SK-N-SH (cell line): ENCODE results near the gene AGK. TPM values are rescaled to one million over a fixed set of nuclear protein-coding genes. Genes with fewer than 3 reads are reported as not detected.

ENCODE experiments used
- CTCF ChIA-PET: fragments of 300-600, 350-600 bp; formaldehyde crosslinking; extraction: SDS; loops from one replicate; lab custom pipeline; 2021; lab: Yijun Ruan, JAX
- POLR2A ChIA-PET: fragments of 350-600 bp; sonication (Branson Sonifier 250); formaldehyde crosslinking; extraction: SDS; loops from one replicate; lab custom pipeline; 2020; ENCODE audit warnings: antibody characterized with exemption, inconsistent platforms; lab: Yijun Ruan, JAX
- DNase-seq: peaks from one replicate; pipeline ENCODE4 v3.0.0; 2012
- H2AFZ ChIP-seq: fragments of 200-600 bp; sonication (generic); 2 replicates; pipeline ENCODE4 v1.8.1; 2016; ENCODE audit warnings: antibody characterized with exemption, mild to moderate bottlenecking, low read depth
- H3F3A ChIP-seq: fragments of 200-600 bp; sonication (generic); replicated peaks from 2 replicates; pipeline ENCODE3; 2016; ENCODE audit warnings: antibody characterized with exemption, mild to moderate bottlenecking; ENCODE audit not compliant: insufficient read depth
- H3K27ac ChIP-seq, 2 experiments: fragments of 200-500 bp in 1 of 2; fragments of 200-600 bp in 1 of 2; sonication (Bioruptor generic) in 1 of 2; sonication (generic), shearing (Covaris generic) in 1 of 2; 2 replicates each; pipeline versions ENCODE4 v1.5.1 to v1.6.1; 2014 to 2016; ENCODE audit warnings: low read depth in 2 of 2, inconsistent platforms in 1 of 2, low read length in 1 of 2, mild to moderate bottlenecking in 1 of 2, mixed read lengths in 1 of 2
- H3K27me3 ChIP-seq: fragments of 200-600 bp; sonication (generic), shearing (Covaris generic); 2 replicates; pipeline ENCODE4 v1.6.1; 2016; ENCODE audit warnings: mixed run types; ENCODE audit not compliant: insufficient read depth
- H3K36me3 ChIP-seq, 2 experiments: fragments of 200-500 bp in 1 of 2; fragments of 200-600 bp in 1 of 2; sonication (Bioruptor generic) in 1 of 2; sonication (generic) in 1 of 2; replicated peaks in 1 of 2; 2 replicates each; pipeline versions ENCODE3 to v1.5.1; 2014 to 2016; ENCODE audit warnings: low read length in 1 of 2, mild to moderate bottlenecking in 1 of 2; ENCODE audit not compliant: insufficient read depth in 2 of 2, control insufficient read depth in 1 of 2
- H3K4me1 ChIP-seq, 2 experiments: fragments of 200-500 bp in 1 of 2; fragments of 200-600 bp in 1 of 2; sonication (Bioruptor generic) in 1 of 2; sonication (generic), shearing (Covaris generic) in 1 of 2; 2 replicates each; pipeline versions ENCODE4 v1.5.1 to v1.6.1; 2014 to 2016; ENCODE audit warnings: low read depth in 1 of 2, low read length in 1 of 2, mixed run types in 1 of 2; ENCODE audit not compliant: insufficient read depth in 2 of 2, control insufficient read depth in 1 of 2
- H3K4me2 ChIP-seq: fragments of 200-600 bp; sonication (generic), shearing (Covaris generic); 2 replicates; pipeline ENCODE4 v1.6.1; 2017; ENCODE audit warnings: mixed run types
- H3K4me3 ChIP-seq, 2 experiments: fragments of 200-500 bp in 1 of 2; fragments of 200-600 bp in 1 of 2; sonication (Bioruptor generic) in 1 of 2; sonication (generic), shearing (Covaris generic) in 1 of 2; 2 replicates each; pipeline versions ENCODE4 v1.5.1 to v1.8.1; 2014 to 2016; ENCODE audit warnings: low read depth in 2 of 2, inconsistent platforms in 1 of 2, low read length in 1 of 2, mild to moderate bottlenecking in 1 of 2, mixed read lengths in 1 of 2, moderate library complexity in 1 of 2
- H3K79me2 ChIP-seq: fragments of 200-600 bp; sonication (generic); 2 replicates; pipeline ENCODE4 v1.8.1; 2017; ENCODE audit warnings: mild to moderate bottlenecking; ENCODE audit not compliant: insufficient read depth
- H3K9ac ChIP-seq: fragments of 200-600 bp; sonication (generic); 2 replicates; pipeline ENCODE4 v1.6.1; 2017; ENCODE audit warnings: mixed run types
- H3K9me2 ChIP-seq: fragments of 200-600 bp; sonication (generic); 2 replicates; pipeline ENCODE4 v1.6.1; 2017; ENCODE audit warnings: mixed run types
- H3K9me3 ChIP-seq: fragments of 200-600 bp; sonication (generic); 2 replicates; pipeline ENCODE4 v1.6.1; 2017; ENCODE audit warnings: mixed run types, mild to moderate bottlenecking, moderate library complexity
- H4K20me1 ChIP-seq: fragments of 200-600 bp; sonication (generic); 2 replicates; pipeline ENCODE4 v1.6.1; 2017; ENCODE audit warnings: mild to moderate bottlenecking, mixed run types; ENCODE audit not compliant: insufficient read depth
- CHD2 ChIP-seq: fragments of 150-350 bp; IDR thresholded peaks from 2 replicates; pipeline ENCODE4 v1.6.1; 2018; ENCODE audit warnings: low read length; ENCODE audit not compliant: partially characterized antibody
- CTCF ChIP-seq: fragments of 200-600 bp; sonication (generic); IDR thresholded peaks from 2 replicates; pipeline ENCODE4 v1.6.1; 2017; ENCODE audit warnings: antibody characterized with exemption, mild to moderate bottlenecking, moderate library complexity
- EZH2phosphoT487 ChIP-seq: fragments of 200-600 bp; sonication (generic); IDR thresholded peaks from 2 replicates; pipeline ENCODE4 v1.6.1; 2017; ENCODE audit warnings: low read depth, mixed run types, mild to moderate bottlenecking, antibody characterized with exemption, moderate library complexity, borderline replicate concordance
- FOSL2 ChIP-seq: IDR thresholded peaks from 2 replicates; pipeline ENCODE4 v1.4.0; 2012; ENCODE audit warnings: low read depth, mild to moderate bottlenecking, moderate library complexity, borderline replicate concordance
- FOXJ3 ChIP-seq: sonication (generic); formaldehyde crosslinking; IDR thresholded peaks from 2 replicates; pipeline ENCODE4 v1.5.1; 2020; ENCODE audit warnings: mild to moderate bottlenecking, missing genetic modification reagents
- GABPA ChIP-seq: IDR thresholded peaks from 2 replicates; pipeline ENCODE4 v1.4.0; 2012; ENCODE audit warnings: low read depth, mild to moderate bottlenecking
- GATA2 ChIP-seq: sonication (generic); formaldehyde crosslinking; IDR thresholded peaks from 2 replicates; pipeline ENCODE4 v1.5.0; 2020; ENCODE audit warnings: mild to moderate bottlenecking, missing genetic modification reagents
- IRF3 ChIP-seq: fragments of 150-350 bp; IDR thresholded peaks from 2 replicates; pipeline ENCODE4 v1.6.1; 2016; ENCODE audit warnings: mild to moderate bottlenecking, low read depth, low read length
- JUND ChIP-seq: IDR thresholded peaks from 2 replicates; pipeline ENCODE4 v1.4.0; 2012
- MAX ChIP-seq: IDR thresholded peaks from 2 replicates; pipeline ENCODE4 v1.4.0; 2012; ENCODE audit warnings: low read depth
- NFIC ChIP-seq: IDR thresholded peaks from 2 replicates; pipeline ENCODE4 v1.4.0; 2012; ENCODE audit warnings: borderline replicate concordance
- RFX5 ChIP-seq: IDR thresholded peaks from 2 replicates; pipeline ENCODE4 v1.6.1; 2012; ENCODE audit warnings: mild to moderate bottlenecking, improper control_type of control experiment, low read length
- TAF1 ChIP-seq: IDR thresholded peaks from 2 replicates; pipeline ENCODE4 v1.6.1; 2012; ENCODE audit warnings: low read depth, mild to moderate bottlenecking, low read length, moderate library complexity, borderline replicate concordance
- YY1 ChIP-seq: IDR thresholded peaks from 2 replicates; pipeline ENCODE4 v1.4.0; 2012; ENCODE audit warnings: low read depth, mild to moderate bottlenecking
- ZBTB33 ChIP-seq: IDR thresholded peaks from 2 replicates; pipeline ENCODE4 v1.4.0; 2012; ENCODE audit warnings: low read depth, borderline replicate concordance
- WGBS: methylation state at CpG from one replicate; pipeline ENCODE4 v1.1.6; 2017; ENCODE audit warnings: low lambda C conversion rate; 5-methylcytosine and 5-hydroxymethylcytosine counted together
- polyA plus RNA-seq, 3 experiments: library from polyadenylated mRNA; depleted of rRNA; stranded (reverse); fragments of >200 nt; gene quantifications; 2 replicates each; pipeline ENCODE4 v1.2.3, GENCODE V29; 2012

AGK gene
- polyA plus RNA-seq, 1 of the 3 experiments (the other 2 are of a cell fraction), result 45.7 TPM

GRCh38 chr7:141671705-141672496, 120.7 kb downstream of the AGK start:
- H3K9ac ChIP-seq, result no peak overlapping the region
- TF ChIP-seq IRF3 (no peak), NFIC (no peak), CTCF (no peak), RFX5 (no peak)
- TF ChIP-seq, all 33 proteins: peak for 0
- Histone ChIP-seq H3K4me2 (no peak overlapping the region), H3K79me2 (no peaks in the 10 kb centered on the region), H3K36me3 (peaks cover 23 to 28% of the 10 kb centered on the region in 2 experiments), H2AFZ (no peak overlapping the region), H3K9me3 (no peaks in the 10 kb centered on the region), H3F3A (no peaks in the 10 kb centered on the region), H3K27me3 (no peaks in the 10 kb centered on the region), H3K9me2 (no peaks in the 10 kb centered on the region), H4K20me1 (no peaks in the 10 kb centered on the region), H3K4me1 (no peaks in the 10 kb centered on the region), H3K4me3 (no peak overlapping the region), H3K27ac (no peak overlapping the region)
- ChIA-PET CTCF (interaction anchor here (1.7 to 7.9 kb wide), 2 partner anchors 18 to 66 kb away, joined by 5 to 39 read pairs; partner anchors contain the start of gene SSBP1), POLR2A (no interaction called here)
- 97% methylated on average over 7 of the region's 7 CpGs for WGBS
- no peak for DNase-seq

- no peak overlapping the region for H3K4me2 ChIP-seq
- H3K27ac ChIP-seq, result peak overlapping the region in 1 of 2 experiments; percentile 36; a peak in 1 of 4 replicates
- H3K4me3 ChIP-seq, result no peak overlapping the region
- TF ChIP-seq FOSL2 (no peak), ZBTB33 (no peak), FOXJ3 (CRISPR knock-in tag) (no peak), GATA2 (CRISPR knock-in tag) (no peak), GABPA (no peak), RFX5 (no peak), TAF1 (no peak), CHD2 (no peak), CTCF (no peak), YY1 (no peak), JUND (no peak), IRF3 (no peak), EZH2phosphoT487 (no peak), MAX (no peak)
Measured at GRCh38 chr7:141673346-141673745, 122.1 kb downstream of the AGK start.

More at GRCh38 chr7:141673346-141673745, 122.1 kb downstream of the AGK start:
- peaks cover 25 to 32% of the 10 kb centered on the region in 2 experiments for H3K36me3 ChIP-seq
- no peaks in the 10 kb centered on the region for H3K4me1 ChIP-seq
- no peak overlapping the region for H2AFZ ChIP-seq
- DNase-seq, result no peak
- H3K79me2 ChIP-seq, result no peaks in the 10 kb centered on the region
- H3K9ac ChIP-seq, result no peak overlapping the region
- no peaks in the 10 kb centered on the region for H3K9me2 ChIP-seq
- 96% methylated on average over 3 of the region's 3 CpGs for WGBS
- POLR2A ChIA-PET, result no interaction called here
- no peaks in the 10 kb centered on the region for H3F3A ChIP-seq
- H3K9me3 ChIP-seq, result no peaks in the 10 kb centered on the region
- H4K20me1 ChIP-seq, result no peaks in the 10 kb centered on the region
- H3K27me3 ChIP-seq, result no peaks in the 10 kb centered on the region
- CTCF ChIA-PET, result interaction anchor here (0.8 to 4.5 kb wide), 2 partner anchors 18 to 22 kb away, joined by 3 to 34 read pairs; no protein-coding TSS in a partner anchor
